Right lobe of liver (tissue), 4 donors: ENCODE data around the gene TSFM.

Experiments used
- POLR2A ChIP-seq: fragments of 450-650 bp; IDR thresholded peaks from one replicate; pipeline ENCODE4 v1.6.1; 2017; ENCODE audit warnings: antibody characterized with exemption, mild to moderate bottlenecking
- TF ChIP-seq, protein P1 (sequence below), 4 donors: fragments of 200-600 bp in 3 of 4; fragments of 450-650 bp in 1 of 4; IDR thresholded peaks; one replicate each; pipeline versions ENCODE4 v1.5.1 to v1.8.0; 2016 to 2022; ENCODE audit warnings: antibody characterized with exemption in 4 of 4, mild to moderate bottlenecking in 2 of 4
- donor health status: DM: no; HTN: no; CAD: no.
- donor health status: DM: no; HTN: no; CAD: no.
- donor health status: DM: no; HTN: yes; CAD: no.

DNA sequence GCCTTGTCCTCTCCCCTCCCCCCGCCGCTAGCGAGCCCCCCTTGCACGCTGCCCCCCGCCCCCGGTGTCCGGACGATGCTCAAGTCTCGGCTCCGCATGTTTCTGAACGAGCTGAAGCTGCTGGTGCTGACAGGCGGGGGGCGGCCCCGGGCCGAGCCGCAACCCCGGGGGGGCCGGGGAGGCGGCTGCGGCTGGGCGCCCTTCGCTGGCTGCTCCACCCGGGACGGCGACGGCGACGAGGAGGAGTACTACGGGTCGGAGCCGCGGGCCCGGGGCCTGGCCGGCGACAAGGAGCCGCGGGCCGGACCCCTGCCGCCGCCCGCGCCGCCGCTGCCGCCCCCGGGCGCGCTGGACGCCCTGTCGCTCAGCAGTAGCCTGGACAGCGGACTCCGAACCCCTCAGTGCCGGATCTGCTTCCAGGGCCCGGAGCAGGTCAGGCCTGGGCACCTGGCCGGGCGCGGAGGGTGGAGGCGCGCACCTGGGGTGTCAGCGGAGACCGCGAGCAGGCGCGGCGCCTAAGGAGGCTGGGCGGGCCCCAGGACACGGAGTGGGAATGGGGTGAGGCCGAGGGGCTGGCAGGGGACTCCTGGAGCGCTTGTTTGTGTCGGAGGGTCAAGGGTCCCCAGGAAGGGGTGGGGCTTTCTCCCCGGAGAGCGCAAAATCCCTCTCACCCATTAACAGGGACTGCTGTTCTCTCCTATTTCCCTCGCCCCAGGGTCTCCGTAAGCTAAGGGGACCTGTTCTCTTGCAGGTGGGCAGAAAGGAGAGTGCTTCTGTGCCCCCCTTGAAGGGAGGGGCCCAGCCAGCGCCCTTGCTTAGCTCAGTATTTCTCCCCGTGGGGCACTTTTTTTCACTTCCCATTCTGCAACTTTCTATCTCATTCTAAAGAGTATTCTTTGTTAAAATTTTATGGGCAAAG, 26.9 kb upstream of the TSFM start:
- TF ChIP-seq, protein P1, sequence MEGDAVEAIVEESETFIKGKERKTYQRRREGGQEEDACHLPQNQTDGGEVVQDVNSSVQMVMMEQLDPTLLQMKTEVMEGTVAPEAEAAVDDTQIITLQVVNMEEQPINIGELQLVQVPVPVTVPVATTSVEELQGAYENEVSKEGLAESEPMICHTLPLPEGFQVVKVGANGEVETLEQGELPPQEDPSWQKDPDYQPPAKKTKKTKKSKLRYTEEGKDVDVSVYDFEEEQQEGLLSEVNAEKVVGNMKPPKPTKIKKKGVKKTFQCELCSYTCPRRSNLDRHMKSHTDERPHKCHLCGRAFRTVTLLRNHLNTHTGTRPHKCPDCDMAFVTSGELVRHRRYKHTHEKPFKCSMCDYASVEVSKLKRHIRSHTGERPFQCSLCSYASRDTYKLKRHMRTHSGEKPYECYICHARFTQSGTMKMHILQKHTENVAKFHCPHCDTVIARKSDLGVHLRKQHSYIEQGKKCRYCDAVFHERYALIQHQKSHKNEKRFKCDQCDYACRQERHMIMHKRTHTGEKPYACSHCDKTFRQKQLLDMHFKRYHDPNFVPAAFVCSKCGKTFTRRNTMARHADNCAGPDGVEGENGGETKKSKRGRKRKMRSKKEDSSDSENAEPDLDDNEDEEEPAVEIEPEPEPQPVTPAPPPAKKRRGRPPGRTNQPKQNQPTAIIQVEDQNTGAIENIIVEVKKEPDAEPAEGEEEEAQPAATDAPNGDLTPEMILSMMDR (IDR thresholded peaks at IDR 0.05) = no peak
- TF ChIP-seq POLR2A = peak; percentile 24
